HepG2 (cell line): ENCODE measurements around the gene CDC42EP1. TPM values are rescaled to one million over a fixed set of nuclear protein-coding genes. Genes with fewer than 3 reads are reported as not detected.

Experiments used
- DDIT3 ChIP-seq: sonication (generic); formaldehyde crosslinking; IDR thresholded peaks from 2 replicates; pipeline ENCODE4 v1.4.0; 2020; ENCODE audit warnings: mild to moderate bottlenecking, missing genetic modification reagents
- HNF1B ChIP-seq: sonication (generic); formaldehyde crosslinking; IDR thresholded peaks from 2 replicates; pipeline ENCODE4 v1.5.1; 2020; ENCODE audit warnings: mild to moderate bottlenecking, moderate library complexity, missing genetic modification reagents
- IRF9 ChIP-seq: sonication (generic); formaldehyde crosslinking; IDR thresholded peaks from 2 replicates; pipeline ENCODE4 v1.8.0; 2022; ENCODE audit warnings: missing genetic modification reagents, mild to moderate bottlenecking, borderline replicate concordance
- IRX3 ChIP-seq: sonication (generic); formaldehyde crosslinking; IDR thresholded peaks from 2 replicates; pipeline ENCODE4 v1.8.1; 2023; ENCODE audit warnings: mild to moderate bottlenecking, low read depth, missing genetic modification reagents, borderline replicate concordance
- MED8 ChIP-seq: sonication (generic); formaldehyde crosslinking; IDR thresholded peaks from 2 replicates; pipeline ENCODE4 v1.8.1; 2023; ENCODE audit warnings: mild to moderate bottlenecking, missing genetic modification reagents; ENCODE audit not compliant: insufficient replicate concordance
- MEIS2 ChIP-seq: sonication (generic); formaldehyde crosslinking; IDR thresholded peaks from 2 replicates; pipeline ENCODE4 v1.9.0; 2021; ENCODE audit warnings: mild to moderate bottlenecking, missing genetic modification reagents
- NFE2L2 ChIP-seq: fragments of 150-350 bp; IDR thresholded peaks from 2 replicates; pipeline ENCODE4 v1.6.1; 2014; ENCODE audit warnings: low read length
- PBX2 ChIP-seq: IDR thresholded peaks from 2 replicates; pipeline ENCODE4 v1.6.1; 2016; ENCODE audit warnings: control low read depth
- PRDM15 ChIP-seq: sonication (generic); formaldehyde crosslinking; IDR thresholded peaks from 2 replicates; pipeline ENCODE4 v1.4.0; 2020; ENCODE audit warnings: missing genetic modification reagents
- REXO4 ChIP-seq: sonication (generic); formaldehyde crosslinking; IDR thresholded peaks from 2 replicates; pipeline ENCODE4 v1.8.0; 2022; ENCODE audit warnings: missing genetic modification reagents, mild to moderate bottlenecking, borderline replicate concordance
- TBL1XR1 ChIP-seq: fragments of 150-350 bp; IDR thresholded peaks from 2 replicates; pipeline ENCODE4 v1.6.1; 2014; ENCODE audit warnings: borderline replicate concordance, low read length; ENCODE audit not compliant: partially characterized antibody
- ZBTB33 ChIP-seq: sonication (generic); formaldehyde crosslinking; IDR thresholded peaks from 2 replicates; pipeline ENCODE4 v1.4.0; 2020; ENCODE audit warnings: missing genetic modification reagents
- ZFP90 ChIP-seq: sonication (generic); formaldehyde crosslinking; IDR thresholded peaks from 2 replicates; pipeline ENCODE4 v1.8.0; 2022; ENCODE audit warnings: missing genetic modification reagents, mild to moderate bottlenecking, inconsistent platforms, borderline replicate concordance
- ZNF232 ChIP-seq: sonication (generic); formaldehyde crosslinking; IDR thresholded peaks from 2 replicates; pipeline ENCODE4 v1.4.0; 2020; ENCODE audit warnings: missing genetic modification reagents, borderline replicate concordance
- ZNF24 ChIP-seq: fragments of 450-650 bp; IDR thresholded peaks from 2 replicates; pipeline ENCODE4 v1.6.1; 2017; ENCODE audit warnings: antibody characterized with exemption, mild to moderate bottlenecking
- ZNF446 ChIP-seq: sonication (generic); formaldehyde crosslinking; IDR thresholded peaks from 2 replicates; pipeline ENCODE4 v1.5.0; 2020; ENCODE audit warnings: mild to moderate bottlenecking, missing genetic modification reagents
- ZNF83 ChIP-seq: sonication (generic); formaldehyde crosslinking; IDR thresholded peaks from 2 replicates; pipeline ENCODE4 v1.4.0; 2020; ENCODE audit warnings: missing genetic modification reagents, mild to moderate bottlenecking, borderline replicate concordance
- polyA plus RNA-seq, 8 experiments: library from polyadenylated mRNA; depleted of rRNA in 3 of 8; stranded (reverse) in 7 of 8; unstranded in 1 of 8; fragments of >200 nt; fragmentation: Illumina TruSeq in 4 of 8; extraction: Trizol in 4 of 8; gene quantifications; 2 replicates each; pipeline versions ENCODE4 v1.2.1 to v1.2.3, GENCODE V29; 2011 to 2016; ENCODE audit warnings: low read depth in 4 of 8, missing spikeins in 1 of 8, mixed read lengths in 1 of 8; ENCODE audit not compliant: insufficient read depth in 1 of 8
- total RNA-seq, 5 experiments: library from RNA; depleted of rRNA; stranded (reverse); fragments of >200 nt; fragmentation: Illumina TruSeq; extraction: Trizol; gene quantifications; 2 replicates each; pipeline ENCODE4 v1.2.3, GENCODE V29; 2016; ENCODE audit warnings: low read depth in 1 of 5

CDC42EP1 gene
- total and polyA plus RNA-seq, 2 of the 13 experiments (the other 11 are each of a cell fraction or from before 2014, with no cell fraction given) = 17.1 to 29.5 TPM

GRCh38 chr22:37608477-37609239, 48.4 kb downstream of the CDC42EP1 start, which contains the start of gene GGA1 (continued):
- TF ChIP-seq PRDM15 (CRISPR knock-in tag) = peak; percentile 47; the same call in 1 of the 2 replicates
- TF ChIP-seq ZBTB33 (CRISPR knock-in tag) = no peak
- no peak for TF ChIP-seq MED8
- peak; percentile 67; the same call in 1 of the 2 replicates for TF ChIP-seq IRF9 (CRISPR knock-in tag)
- TF ChIP-seq NFE2L2 = no peak
- peak; percentile 62; the same call in 1 of the 2 replicates for TF ChIP-seq ZNF232
- no peak for TF ChIP-seq REXO4
- TF ChIP-seq ZNF446 = no peak
- TF ChIP-seq IRX3 (CRISPR knock-in tag) = no peak
- TF ChIP-seq PBX2 (CRISPR knock-in tag) = no peak
- TF ChIP-seq ZFP90 = no peak; the same call in 1 of the 2 replicates
- TF ChIP-seq HNF1B (CRISPR knock-in tag) = peak; percentile 70
- peak; percentile 52 for TF ChIP-seq MEIS2 (CRISPR knock-in tag)
- no peak for TF ChIP-seq TBL1XR1
- no peak for TF ChIP-seq ZNF24
- TF ChIP-seq DDIT3 (CRISPR knock-in tag) = no peak
- no peak for TF ChIP-seq ZNF83 (CRISPR knock-in tag)
